ENCODE results near the gene OMP. TPM values are rescaled to one million over a fixed set of nuclear protein-coding genes. Genes with fewer than 3 reads are reported as not detected.
"Not testable (repeated sequence)": the region's sequence is repeated elsewhere in the genome, so short reads cannot be mapped to it uniquely, and the experiment has no call there.

The OMP gene
- total RNA-seq, 6 donors from 2014 or later, result 0.77 to 5.2 TPM; not detected in 4

DNA sequence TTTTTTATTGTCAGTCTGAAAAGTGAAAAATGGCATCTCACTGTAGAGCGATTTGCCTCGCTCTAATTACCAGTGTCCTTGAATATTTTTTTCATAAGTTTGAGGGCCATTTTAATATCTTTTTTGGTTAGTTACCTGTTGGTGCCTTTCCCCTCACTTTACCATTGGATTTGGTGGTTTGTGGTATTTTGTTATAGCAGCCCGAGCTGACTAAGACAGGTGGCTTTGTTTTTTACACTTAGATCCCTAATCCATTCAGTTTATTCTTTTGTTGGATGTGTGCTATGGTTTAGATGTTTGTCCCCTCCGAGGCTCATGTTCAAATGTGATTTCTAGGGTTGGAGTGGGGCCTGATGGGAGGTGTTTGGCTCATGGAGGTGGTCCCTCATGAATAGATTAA is 42.4 kb upstream of the OMP start:
- H3K36me3 ChIP-seq, result no peaks in the 10 kb centered on the region
- no peaks in the 10 kb centered on the region for H3K4me1 ChIP-seq
- peaks cover 0 to 17% (median 11%) of the 10 kb centered on the region in 4 donors for H3K9me3 ChIP-seq
- no peak for DNase-seq
- H3K27ac ChIP-seq, result no peak overlapping the region
- no peak overlapping the region for H3K4me3 ChIP-seq
- 84 to 86% methylated on average over 4 of the region's 4 CpGs for WGBS, 2 donors
- TF ChIP-seq EP300 (IDR thresholded peaks at IDR 0.05), result no peak
- TF ChIP-seq, protein P1, sequence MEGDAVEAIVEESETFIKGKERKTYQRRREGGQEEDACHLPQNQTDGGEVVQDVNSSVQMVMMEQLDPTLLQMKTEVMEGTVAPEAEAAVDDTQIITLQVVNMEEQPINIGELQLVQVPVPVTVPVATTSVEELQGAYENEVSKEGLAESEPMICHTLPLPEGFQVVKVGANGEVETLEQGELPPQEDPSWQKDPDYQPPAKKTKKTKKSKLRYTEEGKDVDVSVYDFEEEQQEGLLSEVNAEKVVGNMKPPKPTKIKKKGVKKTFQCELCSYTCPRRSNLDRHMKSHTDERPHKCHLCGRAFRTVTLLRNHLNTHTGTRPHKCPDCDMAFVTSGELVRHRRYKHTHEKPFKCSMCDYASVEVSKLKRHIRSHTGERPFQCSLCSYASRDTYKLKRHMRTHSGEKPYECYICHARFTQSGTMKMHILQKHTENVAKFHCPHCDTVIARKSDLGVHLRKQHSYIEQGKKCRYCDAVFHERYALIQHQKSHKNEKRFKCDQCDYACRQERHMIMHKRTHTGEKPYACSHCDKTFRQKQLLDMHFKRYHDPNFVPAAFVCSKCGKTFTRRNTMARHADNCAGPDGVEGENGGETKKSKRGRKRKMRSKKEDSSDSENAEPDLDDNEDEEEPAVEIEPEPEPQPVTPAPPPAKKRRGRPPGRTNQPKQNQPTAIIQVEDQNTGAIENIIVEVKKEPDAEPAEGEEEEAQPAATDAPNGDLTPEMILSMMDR (IDR thresholded peaks at IDR 0.05), result no peak
- no peak for TF ChIP-seq POLR2AphosphoS5 (IDR thresholded peaks at IDR 0.05)
- no peak for TF ChIP-seq POLR2A (IDR thresholded peaks at IDR 0.05)
- H3K27me3 ChIP-seq, result no peaks in the 10 kb centered on the region
- ATAC-seq (ENCODE audit: low FRiP score in 2 of 2), result no peak

DNA sequence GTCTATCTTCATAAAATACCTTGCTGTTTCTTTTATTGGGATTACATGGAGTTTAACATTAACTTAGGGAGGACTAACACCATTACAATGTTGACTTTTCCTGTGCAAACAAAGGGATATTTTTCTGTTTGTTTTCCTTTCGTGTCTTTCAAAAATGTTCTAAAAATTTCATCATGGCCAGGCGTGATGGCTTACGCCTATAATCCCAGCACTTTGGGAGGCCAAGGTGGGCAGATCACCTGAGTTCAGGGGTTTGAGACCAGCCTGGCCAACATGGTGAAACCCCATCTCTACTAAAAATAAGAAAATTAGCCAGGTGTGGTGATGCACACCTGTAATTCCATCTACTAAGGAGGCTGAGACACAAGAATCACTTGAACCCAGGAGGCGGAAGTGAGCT is 41.4 kb upstream of the OMP start:
- not testable (repeated sequence) for DNase-seq; ATAC-seq (ENCODE audit: low FRiP score in 2 of 2); H3K27me3 ChIP-seq; H3K4me1 ChIP-seq; H3K36me3 ChIP-seq; H3K4me3 ChIP-seq; H3K27ac ChIP-seq
- peaks cover 0 to 12% (median 8%) of the 10 kb centered on the region in 4 donors for H3K9me3 ChIP-seq
- WGBS, 2 donors, result 73 to 75% methylated on average over 4 of the region's 4 CpGs

DNA sequence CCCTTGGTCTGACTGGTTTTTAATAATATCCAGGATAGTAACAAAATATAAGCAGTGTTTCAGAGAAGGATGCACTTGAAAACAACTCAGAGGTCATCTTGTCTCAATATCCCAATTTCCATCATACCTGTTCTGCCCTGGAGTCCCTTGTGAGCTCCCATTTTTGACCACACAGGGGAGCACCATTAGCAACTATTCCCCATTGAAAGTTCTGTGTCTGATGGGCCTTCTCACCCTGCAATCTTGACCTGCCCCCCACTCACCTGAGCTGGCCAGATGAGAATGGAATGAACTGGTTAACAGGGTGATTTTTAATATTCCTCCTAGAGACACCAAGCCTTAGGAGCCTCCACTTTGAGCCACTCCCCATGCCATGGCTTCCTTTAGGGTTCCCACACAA is 39.7 kb upstream of the OMP start:
- H3K4me3 ChIP-seq, result no peak overlapping the region
- peaks cover 10 to 17% (median 12%) of the 10 kb centered on the region in 4 donors for H3K4me1 ChIP-seq
- H3K9me3 ChIP-seq, result no peaks in the 10 kb centered on the region
- H3K27ac ChIP-seq, result no peak overlapping the region
- ATAC-seq (ENCODE audit: low FRiP score in 2 of 2) (no peak), DNase-seq (no peak)
- no peaks in the 10 kb centered on the region for H3K27me3 ChIP-seq
- H3K36me3 ChIP-seq, result no peaks in the 10 kb centered on the region
- no peak for TF ChIP-seq POLR2A (IDR thresholded peaks at IDR 0.05)
- no peak for TF ChIP-seq POLR2AphosphoS5 (IDR thresholded peaks at IDR 0.05)
- TF ChIP-seq, protein P1 (IDR thresholded peaks at IDR 0.05), result no peak
- TF ChIP-seq EP300 (IDR thresholded peaks at IDR 0.05), result no peak

DNA sequence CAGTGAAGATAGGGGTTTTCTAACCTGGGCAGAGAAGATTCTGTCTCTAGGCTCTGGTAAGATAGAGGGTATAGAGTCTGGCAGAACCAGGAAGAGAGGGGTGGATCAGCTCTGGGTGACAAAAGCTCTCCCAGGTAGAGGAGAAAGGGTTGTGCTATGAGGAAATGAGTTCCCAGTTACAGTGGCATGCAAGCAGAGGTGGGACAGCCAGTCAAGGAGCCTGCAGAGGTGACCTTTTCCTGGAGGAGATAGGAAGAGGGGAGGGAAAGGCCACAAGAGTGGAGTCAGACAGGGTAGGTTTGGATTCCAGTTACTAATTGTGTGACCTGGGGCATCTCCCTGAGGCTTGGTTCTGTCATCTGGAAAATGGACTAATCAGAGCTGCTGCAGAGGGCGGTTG is 39.2 kb upstream of the OMP start:
- Histone ChIP-seq H3K36me3 (no peaks in the 10 kb centered on the region), H3K4me1 (peaks cover 11 to 22% (median 13%) of the 10 kb centered on the region in 4 donors), H3K4me3 (no peak overlapping the region), H3K9me3 (no peaks in the 10 kb centered on the region), H3K27ac (no peak overlapping the region), H3K27me3 (no peaks in the 10 kb centered on the region)
- ATAC-seq (ENCODE audit: low FRiP score in 2 of 2) (no peak), DNase-seq (no peak)
- TF ChIP-seq POLR2A (IDR thresholded peaks at IDR 0.05) (no peak), POLR2AphosphoS5 (IDR thresholded peaks at IDR 0.05) (no peak), EP300 (IDR thresholded peaks at IDR 0.05) (no peak)
- TF ChIP-seq, protein P1 (IDR thresholded peaks at IDR 0.05), result no peak
- WGBS, 2 donors, result 78 to 93% methylated on average over 1 of the region's 1 CpG

DNA sequence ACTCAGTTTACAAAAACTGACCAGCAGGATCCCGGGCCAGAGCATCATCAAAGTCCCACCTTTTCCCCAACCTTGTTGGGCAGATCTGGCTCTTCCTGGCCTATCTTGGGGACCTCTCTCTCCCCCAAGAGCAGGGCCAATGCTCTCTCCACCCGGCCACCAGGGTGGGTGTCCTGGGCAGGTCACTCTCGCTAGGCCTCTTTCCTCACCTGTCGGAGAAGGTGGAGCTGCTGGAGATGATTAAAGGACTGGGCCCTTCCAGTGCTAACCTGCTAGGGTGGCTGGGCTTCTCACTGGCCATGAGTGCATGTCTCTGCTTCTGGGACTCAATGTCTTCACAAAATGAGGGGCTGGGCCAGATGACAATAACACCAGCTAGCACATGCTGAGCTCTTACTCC is 38.8 kb upstream of the OMP start:
- Histone ChIP-seq H3K36me3 (no peaks in the 10 kb centered on the region), H3K27me3 (no peaks in the 10 kb centered on the region), H3K9me3 (no peaks in the 10 kb centered on the region), H3K4me3 (no peak overlapping the region), H3K4me1 (peaks cover 11 to 24% (median 13%) of the 10 kb centered on the region in 4 donors), H3K27ac (no peak overlapping the region)
- TF ChIP-seq EP300 (IDR thresholded peaks at IDR 0.05) (no peak), POLR2AphosphoS5 (IDR thresholded peaks at IDR 0.05) (no peak), POLR2A (IDR thresholded peaks at IDR 0.05) (no peak)
- TF ChIP-seq, protein P1 (IDR thresholded peaks at IDR 0.05), result no peak
- 93 to 100% methylated on average over 4 of the region's 4 CpGs for WGBS, 2 donors
- ATAC-seq (ENCODE audit: low FRiP score in 2 of 2), result no peak
- DNase-seq, result no peak
